ENCODE results near the gene CKAP2L. TPM values are rescaled to one million over a fixed set of nuclear protein-coding genes. Genes with fewer than 3 reads are reported as not detected.

Gene CKAP2L
- total and polyA plus RNA-seq, 9 of the 15 experiments (the other 6 are each of a cell fraction or from before 2014, with no cell fraction given) = 10.4 to 21.9 (median 14.2) TPM

DNA sequence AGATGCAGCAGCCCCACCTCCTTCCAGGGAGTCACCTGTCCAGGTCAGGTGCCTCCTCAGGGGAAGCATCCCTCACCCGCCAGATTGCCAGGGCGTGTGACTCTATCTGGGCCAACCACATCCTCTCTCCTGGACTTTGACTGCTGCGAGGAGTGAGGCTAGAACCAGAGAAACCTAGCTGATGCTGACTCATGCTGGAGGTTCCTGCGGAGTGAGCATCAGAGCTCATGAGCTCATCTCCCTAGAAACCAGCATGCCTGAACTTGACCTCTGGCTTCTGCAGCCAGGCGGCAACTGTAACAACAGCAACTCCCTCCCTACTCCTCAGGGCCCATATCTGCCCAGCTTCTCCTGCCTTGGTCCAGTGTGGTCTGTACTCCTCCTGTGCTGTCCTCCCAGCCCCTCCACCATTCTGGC is 71.9 kb downstream of the CKAP2L start:
- in situ Hi-C loops (cut with MboI) (no loop called here), intact Hi-C loops (cut with micrococcal nuclease) (no loop called here)
- 0% methylated on average over 5 of the region's 5 CpGs for WGBS (ENCODE audit: insufficient coverage, low coverage, missing lambda C conversion rate)
- Histone ChIP-seq H3K27me3 (ENCODE audit: control insufficient read depth in 2 of 2, insufficient read depth in 2 of 2, low read length in 2 of 2) (no peaks in the 10 kb centered on the region), H4K20me1 (replicated peaks; ENCODE audit: control insufficient read depth, insufficient read depth, low read length) (no peaks in the 10 kb centered on the region), H3K36me3 (ENCODE audit: control insufficient read depth, insufficient read depth, low read length) (no peaks in the 10 kb centered on the region), H3K4me1 (replicated peaks in 1 of 2; ENCODE audit: control insufficient read depth in 2 of 2, insufficient read depth in 2 of 2, low read length in 2 of 2) (peaks cover 38 to 40% of the 10 kb centered on the region in 2 experiments), H3K9ac (ENCODE audit: insufficient read depth in 1 of 2, low read depth in 2 of 2, low read length in 2 of 2) (peak overlapping the region; percentile 1 to 71; a peak in 1 of 4 replicates), H3K4me2 (ENCODE audit: insufficient read depth, low read length) (peak overlapping the region; percentile 40; the same call in 1 of the 2 replicates), H3K27ac (ENCODE audit: extremely low read depth, low read depth, low read length) (peak overlapping the region; percentile 70), H3K79me2 (ENCODE audit: control insufficient read depth, insufficient read depth, low read length) (no peaks in the 10 kb centered on the region), H3K4me3 (no peak overlapping the region), H3K9me1 (ENCODE audit: control insufficient read depth, insufficient read depth, low read length) (no peaks in the 10 kb centered on the region), H3K9me3 (replicated peaks; ENCODE audit: control insufficient read depth, insufficient read depth, low read depth, low read length) (no peaks in the 10 kb centered on the region), H2AFZ (ENCODE audit: low read depth, low read length) (peak overlapping the region; percentile 21)
- CTCF ChIA-PET (ENCODE audit: low intra/inter-chr PET ratio) = interaction anchor here (0.5 to 0.8 kb wide), 2 partner anchors 67 to 108 kb away, joined by 3 read pairs; no protein-coding TSS in a partner anchor
- POLR2A ChIA-PET = interaction anchor here (0.6 to 1.9 kb wide), 12 partner anchors 9 to 52 kb away, joined by 3 to 19 read pairs (median 4); partner anchors contain the start of gene SLC20A1
- DNase-seq (ENCODE audit: extremely low read depth in 1 of 4, low spot score in 3 of 4) (peak; percentile 84 to 97 (median 87)), ATAC-seq (peak; percentile 95), FAIRE-seq (peak; percentile 99)
- BruUV-seq (replicated peaks) = no TSS peak
- TF ChIP-seq, protein P1, sequence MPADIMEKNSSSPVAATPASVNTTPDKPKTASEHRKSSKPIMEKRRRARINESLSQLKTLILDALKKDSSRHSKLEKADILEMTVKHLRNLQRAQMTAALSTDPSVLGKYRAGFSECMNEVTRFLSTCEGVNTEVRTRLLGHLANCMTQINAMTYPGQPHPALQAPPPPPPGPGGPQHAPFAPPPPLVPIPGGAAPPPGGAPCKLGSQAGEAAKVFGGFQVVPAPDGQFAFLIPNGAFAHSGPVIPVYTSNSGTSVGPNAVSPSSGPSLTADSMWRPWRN (IDR thresholded peaks at IDR 0.05; ENCODE audit: low read depth) = 0 out of 2 replicates have a peak, but pooled peaks have one; percentile 21
- TF ChIP-seq FIP1L1 (IDR thresholded peaks at IDR 0.05; ENCODE audit: low read depth, low read length, poor library complexity, severe bottlenecking) (no peak), GATAD2B (IDR thresholded peaks at IDR 0.05; ENCODE audit: borderline replicate concordance) (no peak), ZNF76 (CRISPR knock-in tag; IDR thresholded peaks at IDR 0.05; ENCODE audit: borderline replicate concordance) (no peak; the same call in 1 of the 2 replicates), NR2C2 (CRISPR knock-in tag; IDR thresholded peaks at IDR 0.05) (peak; percentile 91), NR2C2 (tag; IDR thresholded peaks at IDR 0.05) (peak; percentile 95), SMAD3 (CRISPR knock-in tag; conservative IDR thresholded peaks at IDR 0.05) (no peak), PTTG1 (tag; IDR thresholded peaks at IDR 0.05; ENCODE audit: low read depth) (no peak), MCM7 (IDR thresholded peaks at IDR 0.05) (no peak), SRSF9 (IDR thresholded peaks at IDR 0.05; ENCODE audit: borderline replicate concordance, low read depth, low read length) (no peak), MAFK (IDR thresholded peaks at IDR 0.05; ENCODE audit: low read length) (peak; percentile 92), NFATC3 (IDR thresholded peaks at IDR 0.05) (no peak), KDM2B (CRISPR knock-in tag; IDR thresholded peaks at IDR 0.05) (no peak), RFX7 (CRISPR knock-in tag; IDR thresholded peaks at IDR 0.05) (no peak), NR1H2 (CRISPR knock-in tag; IDR thresholded peaks at IDR 0.05) (peak; percentile 51; the same call in 1 of the 2 replicates), ZNF217 (CRISPR knock-in tag; IDR thresholded peaks at IDR 0.05) (no peak), TEAD4 (IDR thresholded peaks at IDR 0.05; ENCODE audit: low read length) (peak; percentile 75), TEAD4 (CRISPR knock-in tag; IDR thresholded peaks at IDR 0.05; ENCODE audit: borderline replicate concordance) (no peak), SMARCA4 (IDR thresholded peaks at IDR 0.05) (peak; percentile 74), SMC3 (conservative IDR thresholded peaks at IDR 0.05; ENCODE audit: insufficient read depth, low read depth, low read length) (no peak), RBM25 (IDR thresholded peaks at IDR 0.05; ENCODE audit: low read depth, low read length, severe bottlenecking) (no peak)
- TF ChIP-seq, protein P2, sequence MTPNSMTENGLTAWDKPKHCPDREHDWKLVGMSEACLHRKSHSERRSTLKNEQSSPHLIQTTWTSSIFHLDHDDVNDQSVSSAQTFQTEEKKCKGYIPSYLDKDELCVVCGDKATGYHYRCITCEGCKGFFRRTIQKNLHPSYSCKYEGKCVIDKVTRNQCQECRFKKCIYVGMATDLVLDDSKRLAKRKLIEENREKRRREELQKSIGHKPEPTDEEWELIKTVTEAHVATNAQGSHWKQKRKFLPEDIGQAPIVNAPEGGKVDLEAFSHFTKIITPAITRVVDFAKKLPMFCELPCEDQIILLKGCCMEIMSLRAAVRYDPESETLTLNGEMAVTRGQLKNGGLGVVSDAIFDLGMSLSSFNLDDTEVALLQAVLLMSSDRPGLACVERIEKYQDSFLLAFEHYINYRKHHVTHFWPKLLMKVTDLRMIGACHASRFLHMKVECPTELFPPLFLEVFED (CRISPR knock-in tag; conservative IDR thresholded peaks at IDR 0.05) = no peak
